Activated T-helper 2 cell treated with anti-CD3 and anti-CD28 coated beads, Interferon-gamma antibody, Interleukin-2, Interleukin-4, amounts not matched to agents 10 μg/mL and 5 μg/mL and 100 μg/mL, durations not matched to agents 14 hours and 24 hours and 36 hours (primary cell): ENCODE measurements around the gene LARP1B. TPM values are rescaled to one million over a fixed set of nuclear protein-coding genes. Genes with fewer than 3 reads are reported as not detected.
A peak's percentile ranks its signal among the peaks of the same experiment; 100 is the strongest.
"Not testable (repeated sequence)": the region's sequence is repeated elsewhere in the genome, so short reads cannot be mapped to it uniquely, and the experiment has no call there.

Experiments
- DNase-seq: peaks from one replicate; pipeline ENCODE4 v3.0.0; 2021; ENCODE audit warnings: low spot score
- H3K27ac Mint-ChIP-seq: one replicate; pipeline ENCODE4 v1.8.0; 2021; ENCODE audit warnings: mixed read lengths
- H3K27me3 Mint-ChIP-seq: one replicate; pipeline ENCODE4 v1.8.0; 2021; ENCODE audit warnings: low read depth, mixed read lengths
- H3K36me3 Mint-ChIP-seq: one replicate; pipeline ENCODE4 v1.8.0; 2021; ENCODE audit warnings: low read depth, mixed read lengths
- H3K4me1 Mint-ChIP-seq: one replicate; pipeline ENCODE4 v1.8.0; 2021; ENCODE audit warnings: low read depth, mixed read lengths
- H3K4me3 Mint-ChIP-seq: one replicate; pipeline ENCODE4 v1.8.0; 2021; ENCODE audit warnings: low read depth, mild to moderate bottlenecking, moderate library complexity, mixed read lengths
- H3K9me3 Mint-ChIP-seq: one replicate; pipeline ENCODE4 v1.8.0; 2021; ENCODE audit warnings: mixed read lengths
- intact Hi-C: fragments of 100-400 bp; cut with micrococcal nuclease; formaldehyde crosslinking; loops from one replicate; pipeline ENCODE4 v1.15.1; 2023
- total RNA-seq: library from RNA; stranded (reverse); gene quantifications from 2 replicates; pipeline ENCODE4 v1.2.3, GENCODE V29; 2022

LARP1B gene
- total RNA-seq, 1 donor from 2014 or later, result 32.2 TPM

GRCh38 chr4:128155231-128155855, 94.2 kb downstream of the LARP1B start:
- Mint-ChIP-seq H3K4me1 (no peaks in the 10 kb centered on the region), H3K36me3 (peaks cover 13% of the 10 kb centered on the region), H3K9me3 (no peaks in the 10 kb centered on the region), H3K27me3 (no peaks in the 10 kb centered on the region), H3K27ac (no peak overlapping the region), H3K4me3 (no peak overlapping the region)
- no peak for DNase-seq
- intact Hi-C loops, result no loop called here

GRCh38 chr4:128155874-128156456, 94.9 kb downstream of the LARP1B start:
- no peak for DNase-seq
- intact Hi-C loops, result no loop called here
- Mint-ChIP-seq H3K4me3 (no peak overlapping the region), H3K9me3 (no peaks in the 10 kb centered on the region), H3K27me3 (no peaks in the 10 kb centered on the region), H3K27ac (no peak overlapping the region), H3K4me1 (no peaks in the 10 kb centered on the region), H3K36me3 (peaks cover 13% of the 10 kb centered on the region)

GRCh38 chr4:128156472-128156871, 95.4 kb downstream of the LARP1B start:
- H3K4me1 Mint-ChIP-seq, intact Hi-C loops, H3K27ac Mint-ChIP-seq, H3K9me3 Mint-ChIP-seq, DNase-seq, H3K27me3 Mint-ChIP-seq, H3K4me3 Mint-ChIP-seq: not testable (repeated sequence)
- H3K36me3 Mint-ChIP-seq, result peaks cover 13% of the 10 kb centered on the region

- Mint-ChIP-seq H3K9me3 (no peaks in the 10 kb centered on the region), H3K36me3 (peaks cover 13% of the 10 kb centered on the region), H3K27me3 (no peaks in the 10 kb centered on the region), H3K4me1 (no peaks in the 10 kb centered on the region), H3K4me3 (no peak overlapping the region), H3K27ac (no peak overlapping the region)
- DNase-seq, result no peak
- intact Hi-C loops, result no loop called here
These were observed 97.8 kb downstream of the LARP1B start for GRCh38 chr4:128158894-128159293.

DNA sequence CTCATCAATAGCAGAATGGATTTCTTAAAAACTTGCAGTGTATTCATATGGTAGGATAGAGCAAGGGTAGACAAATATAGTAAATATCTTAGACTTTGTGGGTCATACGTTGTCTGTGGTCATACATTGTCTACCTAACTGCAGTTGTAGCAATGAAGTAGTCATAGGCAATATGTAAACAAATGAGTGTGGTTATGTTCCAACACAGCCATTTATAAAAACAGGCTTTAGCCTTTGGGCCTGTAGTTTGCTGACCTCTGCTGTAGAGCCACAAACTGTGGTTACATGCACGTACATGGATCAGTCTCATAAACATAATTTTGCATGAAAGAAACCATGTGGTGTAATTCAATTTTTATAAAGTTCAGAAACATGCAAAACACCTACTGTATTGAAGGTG, 98.9 kb downstream of the LARP1B start:
- H3K27me3 Mint-ChIP-seq, result no peaks in the 10 kb centered on the region
- H3K36me3 Mint-ChIP-seq, result peaks cover 11% of the 10 kb centered on the region
- no peak overlapping the region for H3K27ac Mint-ChIP-seq
- no peak overlapping the region for H3K4me3 Mint-ChIP-seq
- H3K9me3 Mint-ChIP-seq, result no peaks in the 10 kb centered on the region
- no peaks in the 10 kb centered on the region for H3K4me1 Mint-ChIP-seq
- DNase-seq, result no peak
- intact Hi-C loops, result no loop called here

DNA sequence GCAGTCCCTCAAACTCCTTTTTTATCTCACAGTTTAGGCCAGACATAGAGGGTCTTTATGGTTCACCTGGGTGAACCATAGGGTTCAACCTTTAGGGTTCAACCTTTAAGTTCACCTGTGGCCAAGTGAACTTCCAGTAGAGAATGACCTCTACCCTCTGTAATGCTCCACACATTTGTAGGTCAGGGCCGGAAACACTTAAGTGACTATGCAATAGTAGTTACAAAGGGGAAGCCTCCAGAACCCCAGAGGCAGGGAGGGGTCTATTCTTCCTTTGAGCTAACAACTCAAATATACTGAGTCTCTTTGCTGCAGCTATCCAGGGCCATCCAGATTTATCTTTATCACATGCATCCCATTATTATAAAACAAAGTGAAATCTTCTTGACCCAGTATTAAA, 100.0 kb downstream of the LARP1B start:
- Mint-ChIP-seq H3K27me3 (no peaks in the 10 kb centered on the region), H3K4me3 (no peak overlapping the region), H3K36me3 (peaks cover 4% of the 10 kb centered on the region), H3K4me1 (no peaks in the 10 kb centered on the region), H3K9me3 (no peaks in the 10 kb centered on the region), H3K27ac (no peak overlapping the region)
- no peak for DNase-seq
- intact Hi-C loops, result no loop called here

- DNase-seq, result no peak
- H3K27ac Mint-ChIP-seq, result no peak overlapping the region
- no peak overlapping the region for H3K4me3 Mint-ChIP-seq
- H3K4me1 Mint-ChIP-seq, result peaks cover 2% of the 10 kb centered on the region
- intact Hi-C loops, result no loop called here
- no peaks in the 10 kb centered on the region for H3K9me3 Mint-ChIP-seq
- H3K27me3 Mint-ChIP-seq, result no peaks in the 10 kb centered on the region
- no peaks in the 10 kb centered on the region for H3K36me3 Mint-ChIP-seq
These were observed 101.3 kb downstream of the LARP1B start for GRCh38 chr4:128162434-128162833.

DNA sequence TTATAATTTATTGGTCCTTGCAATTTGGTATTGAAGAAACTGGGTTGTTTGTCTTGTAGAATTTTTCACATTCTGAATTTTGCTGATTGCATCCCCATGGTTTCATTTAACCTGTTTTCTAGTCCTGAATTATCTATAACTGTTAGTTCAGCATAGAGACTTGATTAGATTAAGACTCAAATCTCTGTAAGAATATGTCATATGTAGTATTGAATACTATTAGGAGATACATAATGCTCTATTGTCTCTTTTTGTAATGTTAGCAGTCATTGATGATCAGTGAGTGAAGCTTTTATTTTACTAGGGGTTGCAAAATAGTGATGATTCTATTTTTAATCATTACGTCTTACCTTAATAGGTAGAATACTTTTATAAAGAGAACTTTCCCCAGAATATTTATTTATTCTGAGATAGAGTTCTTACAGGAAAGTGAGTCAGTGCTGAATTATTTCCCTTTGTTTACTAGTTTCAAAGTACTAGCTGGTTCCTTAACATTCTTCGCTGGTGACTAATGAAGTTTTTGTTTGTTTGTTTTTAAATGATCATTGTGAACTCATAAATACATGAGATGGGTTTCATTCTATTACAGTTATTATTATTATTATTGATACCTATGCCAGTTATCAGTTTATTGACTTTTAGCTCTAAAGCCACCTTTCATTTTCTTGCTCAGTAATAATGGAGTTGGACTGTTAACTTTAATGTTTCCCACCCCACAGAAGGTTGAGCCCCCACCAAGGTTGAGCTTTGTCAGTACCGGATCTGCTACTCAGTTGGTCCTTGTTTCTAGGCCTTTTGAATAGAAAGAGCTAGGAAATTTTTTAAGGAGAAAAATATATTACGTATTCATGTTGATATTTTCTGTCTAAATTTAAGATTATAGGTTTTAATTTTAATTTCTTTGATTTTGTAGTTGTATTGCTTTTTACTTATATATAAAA, 102.3 kb downstream of the LARP1B start:
- intact Hi-C loops, result no loop called here
- H3K4me3 Mint-ChIP-seq, result no peak overlapping the region
- H3K27me3 Mint-ChIP-seq, result no peaks in the 10 kb centered on the region
- H3K27ac Mint-ChIP-seq, result no peak overlapping the region
- H3K4me1 Mint-ChIP-seq, result peaks cover 2% of the 10 kb centered on the region
- H3K36me3 Mint-ChIP-seq, result no peaks in the 10 kb centered on the region
- DNase-seq, result no peak
- H3K9me3 Mint-ChIP-seq, result no peaks in the 10 kb centered on the region

DNA sequence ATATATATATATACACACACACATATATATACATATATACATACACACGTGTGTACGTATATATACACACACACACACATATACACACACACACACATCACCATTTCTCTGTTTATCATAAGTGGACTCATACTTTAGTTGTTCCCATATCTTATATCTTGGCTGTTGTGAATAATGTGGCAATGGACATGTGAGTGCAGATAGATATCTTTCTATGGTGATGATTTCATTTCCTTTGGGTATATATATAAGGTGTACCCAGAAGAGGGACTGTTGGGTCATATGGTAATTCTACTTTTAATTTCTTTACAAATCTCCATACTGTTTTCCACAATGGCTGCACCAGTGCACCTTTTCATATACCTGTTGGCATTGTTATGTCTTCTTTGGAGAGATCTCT, 105.9 kb downstream of the LARP1B start:
- peaks cover 2% of the 10 kb centered on the region for H3K4me1 Mint-ChIP-seq
- no peak overlapping the region for H3K27ac Mint-ChIP-seq
- intact Hi-C loops, result no loop called here
- H3K36me3 Mint-ChIP-seq, result no peaks in the 10 kb centered on the region
- H3K4me3 Mint-ChIP-seq, result no peak overlapping the region
- H3K27me3 Mint-ChIP-seq, result no peaks in the 10 kb centered on the region
- H3K9me3 Mint-ChIP-seq, result no peaks in the 10 kb centered on the region
- no peak for DNase-seq

- Mint-ChIP-seq H3K36me3 (no peaks in the 10 kb centered on the region), H3K4me1 (peaks cover 2% of the 10 kb centered on the region), H3K9me3 (no peaks in the 10 kb centered on the region), H3K4me3 (no peak overlapping the region), H3K27me3 (no peaks in the 10 kb centered on the region), H3K27ac (no peak overlapping the region)
- no peak for DNase-seq
- intact Hi-C loops, result no loop called here
These were observed 107.6 kb downstream of the LARP1B start for GRCh38 chr4:128168701-128169100.

DNA sequence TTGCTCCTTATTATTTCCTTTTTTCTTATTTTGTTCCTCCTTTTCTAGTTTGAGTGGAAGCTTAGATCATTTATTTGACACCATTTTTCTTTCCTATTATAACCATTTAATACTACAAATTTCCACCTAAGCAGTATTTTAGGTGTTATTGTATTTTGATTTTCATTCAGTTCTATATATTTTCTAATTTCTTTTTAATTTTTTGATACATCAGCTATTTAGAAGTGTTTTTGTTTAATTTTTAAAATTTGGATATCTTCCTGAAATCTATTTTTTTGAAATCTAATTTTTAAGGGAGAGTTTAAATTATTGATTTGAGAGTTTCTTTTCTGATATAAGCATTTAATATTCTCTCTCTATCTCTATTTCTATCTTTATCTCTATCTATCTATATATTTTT, 108.1 kb downstream of the LARP1B start:
- intact Hi-C loops, result no loop called here
- peaks cover 2% of the 10 kb centered on the region for H3K4me1 Mint-ChIP-seq
- H3K27me3 Mint-ChIP-seq, result no peaks in the 10 kb centered on the region
- no peak for DNase-seq
- no peaks in the 10 kb centered on the region for H3K36me3 Mint-ChIP-seq
- H3K4me3 Mint-ChIP-seq, result no peak overlapping the region
- H3K9me3 Mint-ChIP-seq, result no peaks in the 10 kb centered on the region
- no peak overlapping the region for H3K27ac Mint-ChIP-seq

DNA sequence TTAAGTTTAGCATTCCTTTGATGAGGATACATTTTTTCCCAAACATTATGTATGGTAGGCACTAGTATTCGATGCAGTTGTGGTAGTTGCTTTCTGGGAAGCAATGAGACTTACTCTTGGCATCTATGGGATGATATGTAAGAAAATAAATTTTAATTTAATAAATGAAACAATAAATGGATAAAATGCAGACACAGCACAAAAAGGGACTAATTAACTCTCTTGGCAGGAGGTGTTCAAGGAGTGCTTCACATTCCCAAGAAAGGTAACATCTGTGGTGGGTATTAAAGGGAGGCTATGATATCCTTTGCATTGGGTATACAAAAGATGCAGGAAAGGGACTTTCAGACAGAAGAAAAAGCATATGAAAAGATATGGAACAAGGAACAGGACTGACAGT, 115.5 kb downstream of the LARP1B start:
- Mint-ChIP-seq H3K36me3 (peaks cover 6% of the 10 kb centered on the region), H3K9me3 (no peaks in the 10 kb centered on the region), H3K4me3 (no peak overlapping the region), H3K27ac (no peak overlapping the region), H3K4me1 (peaks cover 11% of the 10 kb centered on the region), H3K27me3 (no peaks in the 10 kb centered on the region)
- intact Hi-C loops, result loop anchor here (5.0 kb wide), 1 partner anchor 294 kb away; the partner anchor contains the start of gene PLK4
- no peak for DNase-seq

- Mint-ChIP-seq H3K27me3 (no peaks in the 10 kb centered on the region), H3K36me3 (peaks cover 10% of the 10 kb centered on the region), H3K9me3 (no peaks in the 10 kb centered on the region), H3K27ac (peak overlapping the region; percentile 58), H3K4me1 (peaks cover 11% of the 10 kb centered on the region), H3K4me3 (no peak overlapping the region)
- intact Hi-C loops, result loop anchor here (5.0 kb wide), 1 partner anchor 295 kb away; the partner anchor contains the start of gene PLK4
- no peak for DNase-seq
These were observed 116.4 kb downstream of the LARP1B start for GRCh38 chr4:128177498-128177897.
